Caco-2 (cell line): ENCODE results near the gene MFNG. TPM values are rescaled to one million over a fixed set of nuclear protein-coding genes. Genes with fewer than 3 reads are reported as not detected.
A peak's percentile ranks its signal among the peaks of the same experiment; 100 is the strongest.

Source experiments
- BruUV-seq: library from RNA; stranded (reverse); fragments of 400-500 nt; replicated peaks from 2 replicates; lab custom pipeline; 2021; lab: Mats Ljungman, UMichigan
- CTCF ChIA-PET: fragments of 300-600 bp; sonication (Branson Sonifier 250); formaldehyde crosslinking; loops from one replicate; lab custom pipeline; 2022; ENCODE audit warnings: antibody characterized with exemption; lab: Charles Lee
- POLR2A ChIA-PET: fragments of 300-600 bp; sonication (Branson Sonifier 250); formaldehyde crosslinking; loops from one replicate; lab custom pipeline; 2022; ENCODE audit warnings: antibody characterized with exemption; lab: Charles Lee
- DNase-seq, 2 experiments: peaks; one replicate each; pipeline versions ENCODE4 v3.0.0 to v3.0.0-alpha.2; 2020 to 2022
- H3K27me3 ChIP-seq: replicated peaks from 2 replicates; pipeline ENCODE4 v1.6.0; 2011; ENCODE audit warnings: low read length; ENCODE audit not compliant: control insufficient read depth, insufficient read depth
- H3K36me3 ChIP-seq: 2 replicates; pipeline ENCODE4 v1.5.1; 2011; ENCODE audit warnings: low read length; ENCODE audit not compliant: control insufficient read depth, insufficient read depth
- H3K4me1 ChIP-seq: fragments of 250-450 bp; sonication (Bioruptor Pico); 2 replicates; pipeline ENCODE4 v1.5.1; 2020; ENCODE audit warnings: mild to moderate bottlenecking
- H3K4me3 ChIP-seq: 2 replicates; pipeline ENCODE4 v1.5.1; 2011; ENCODE audit warnings: low read depth, mild to moderate bottlenecking, control low read depth, low read length
- H3K9me3 ChIP-seq: fragments of 250-450 bp; sonication (Bioruptor Pico); 2 replicates; pipeline ENCODE4 v1.5.1; 2020; ENCODE audit warnings: mild to moderate bottlenecking, moderate library complexity
- H3K27ac Mint-ChIP-seq: one replicate; pipeline ENCODE4 v1.8.0; 2022; ENCODE audit warnings: mixed read lengths; ENCODE audit not compliant: unreplicated experiment
- H3K27me3 Mint-ChIP-seq: one replicate; pipeline ENCODE4 v1.8.0; 2022; ENCODE audit warnings: mixed read lengths; ENCODE audit not compliant: insufficient read depth, unreplicated experiment
- H3K36me3 Mint-ChIP-seq: one replicate; pipeline ENCODE4 v1.8.0; 2022; ENCODE audit warnings: mild to moderate bottlenecking, mixed read lengths; ENCODE audit not compliant: insufficient read depth, unreplicated experiment
- H3K4me1 Mint-ChIP-seq: one replicate; pipeline ENCODE4 v1.8.0; 2022; ENCODE audit warnings: low read depth, mixed read lengths; ENCODE audit not compliant: unreplicated experiment
- H3K4me3 Mint-ChIP-seq: one replicate; pipeline ENCODE4 v1.8.0; 2022; ENCODE audit warnings: mild to moderate bottlenecking, moderate library complexity, mixed read lengths; ENCODE audit not compliant: unreplicated experiment
- H3K9me3 Mint-ChIP-seq: one replicate; pipeline ENCODE4 v1.8.0; 2022; ENCODE audit warnings: mixed read lengths; ENCODE audit not compliant: unreplicated experiment
- CTCF ChIP-seq, 2 experiments: fragments of 200-600 bp in 1 of 2; IDR thresholded peaks; 1 replicate in 1 of 2; 2 replicates in 1 of 2; pipeline versions ENCODE4 v1.5.1 to v1.8.0; 2011 to 2022; ENCODE audit warnings: antibody characterized with exemption in 1 of 2, control low read depth in 1 of 2, inconsistent platforms in 1 of 2, low read depth in 1 of 2, low read length in 1 of 2, mild to moderate bottlenecking in 1 of 2, moderate library complexity in 1 of 2; ENCODE audit not compliant: insufficient read depth in 1 of 2, severe bottlenecking in 1 of 2, unreplicated experiment in 1 of 2
- intact Hi-C: fragments of 100-400 bp; cut with micrococcal nuclease; formaldehyde crosslinking; loops from one replicate; pipeline ENCODE4 v1.10.0; 2022; ENCODE audit not compliant: unreplicated experiment
- total RNA-seq: library from RNA; stranded (reverse); gene quantifications from 2 replicates; pipeline ENCODE4 v1.2.3, GENCODE V29; 2022

The MFNG gene
- total RNA-seq, 1 experiment from 2014 or later: 3.6 TPM

- no TSS peak for BruUV-seq
- no peaks in the 10 kb centered on the region for H3K9me3 Mint-ChIP-seq
- peaks cover 37% of the 10 kb centered on the region for H3K4me1 Mint-ChIP-seq
- H3K27me3 ChIP-seq: no peaks in the 10 kb centered on the region
- no peaks in the 10 kb centered on the region for H3K9me3 ChIP-seq
- peaks cover 33% of the 10 kb centered on the region for H3K4me1 ChIP-seq
- DNase-seq: peak; percentile 62 to 74
- peaks cover 9% of the 10 kb centered on the region for H3K36me3 Mint-ChIP-seq
- no peaks in the 10 kb centered on the region for H3K36me3 ChIP-seq
- H3K4me3 ChIP-seq: no peak overlapping the region
- no peak overlapping the region for H3K27ac Mint-ChIP-seq
- POLR2A ChIA-PET: no interaction called here
- no peaks in the 10 kb centered on the region for H3K27me3 Mint-ChIP-seq
- peak; percentile 82 to 84 for TF ChIP-seq CTCF (IDR thresholded peaks at IDR 0.05; ENCODE audit: insufficient read depth in 1 of 2, low read depth in 1 of 2, low read length in 1 of 2, severe bottlenecking in 1 of 2, unreplicated experiment in 1 of 2)
- CTCF ChIA-PET: interaction anchor here (0.6 to 3.0 kb wide), 11 partner anchors 9 to 434 kb away, joined by 3 to 30 read pairs (median 3); no protein-coding TSS in a partner anchor
- intact Hi-C loops: loop anchor here (1.0 kb wide), 1 partner anchor 112 kb away; no protein-coding TSS in a partner anchor
- H3K4me3 Mint-ChIP-seq: peak overlapping the region; percentile 82
These were observed 57.3 kb downstream of the MFNG start for GRCh38 chr22:37428649-37429586.

- no peaks in the 10 kb centered on the region for H3K36me3 ChIP-seq
- peaks cover 24% of the 10 kb centered on the region for H3K4me1 ChIP-seq
- BruUV-seq: no TSS peak
- no peaks in the 10 kb centered on the region for H3K9me3 ChIP-seq
- intact Hi-C loops: no loop called here
- no peaks in the 10 kb centered on the region for H3K27me3 ChIP-seq
- no peak for TF ChIP-seq CTCF (IDR thresholded peaks at IDR 0.05; ENCODE audit: insufficient read depth in 1 of 2, low read depth in 1 of 2, low read length in 1 of 2, severe bottlenecking in 1 of 2, unreplicated experiment in 1 of 2)
- no peak for DNase-seq
- Mint-ChIP-seq H3K27ac (no peak overlapping the region), H3K27me3 (no peaks in the 10 kb centered on the region), H3K4me1 (peaks cover 33% of the 10 kb centered on the region), H3K4me3 (peak overlapping the region; percentile 82), H3K9me3 (no peaks in the 10 kb centered on the region), H3K36me3 (peaks cover 9% of the 10 kb centered on the region)
- CTCF ChIA-PET: interaction anchor here (0.6 to 3.0 kb wide), 9 partner anchors 8 to 435 kb away, joined by 3 to 30 read pairs (median 4); no protein-coding TSS in a partner anchor
- peak overlapping the region; percentile 61 for H3K4me3 ChIP-seq
- POLR2A ChIA-PET: no interaction called here
These were observed 58.2 kb downstream of the MFNG start for GRCh38 chr22:37427711-37428635.
